HCT116 (cell line): Measurements from ENCODE around the gene DPF3. TPM values are rescaled to one million over a fixed set of nuclear protein-coding genes. Genes with fewer than 3 reads are reported as not detected.

Source experiments
- ATAC-seq: fragments of 200-7000 bp; cut with Tn5 transposase; 2 replicates; pipeline ENCODE4 v1.9.1; 2020; ENCODE audit warnings: mild to moderate bottlenecking, moderate library complexity
- BruUV-seq: library from RNA; stranded (reverse); fragments of 400-500 nt; replicated peaks from 2 replicates; lab custom pipeline; 2021; lab: Mats Ljungman, UMichigan
- CTCF ChIA-PET: fragments of 300-600 bp; sonication (Branson Sonifier 250); formaldehyde crosslinking; loops from one replicate; lab custom pipeline; 2021; ENCODE audit warnings: antibody characterized with exemption; lab: Charles Lee
- POLR2A ChIA-PET: fragments of 300-600, 350-600 bp; sonication (Branson Sonifier 250); formaldehyde crosslinking; loops from one replicate; lab custom pipeline; 2021; ENCODE audit warnings: antibody characterized with exemption; lab: Charles Lee
- RAD21 ChIA-PET, 2 experiments: fragments of 300-600 bp; sonication (Branson Sonifier 250); formaldehyde crosslinking; loops; one replicate each; lab custom pipeline; 2023; ENCODE audit warnings: low total read pairs in 2 of 2; ENCODE audit not compliant: uncharacterized antibody in 2 of 2, unreplicated experiment in 2 of 2, low non-redundant PET in 1 of 2; lab: Charles Lee
- DNase-seq: peaks from one replicate; pipeline ENCODE4 v3.0.0-alpha.2; 2010; ENCODE audit warnings: low read depth, low spot score
- H2AFZ ChIP-seq: fragments of 200-600 bp; shearing (Covaris generic), sonication (generic); 2 replicates; pipeline ENCODE4 v1.6.1; 2017; ENCODE audit warnings: low read depth, mixed run types, mixed read lengths, antibody characterized with exemption, low read length; ENCODE audit not compliant: poor library complexity, severe bottlenecking
- H3K27ac ChIP-seq: 2 replicates; pipeline ENCODE4 v1.5.1; 2012; ENCODE audit warnings: low read depth, low read length
- H3K27me3 ChIP-seq: fragments of 200-600 bp; sonication (generic); 2 replicates; pipeline ENCODE4 v1.6.1; 2016; ENCODE audit warnings: mixed run types, low read length, mixed read lengths; ENCODE audit not compliant: insufficient read depth
- H3K36me3 ChIP-seq, 2 experiments: fragments of 200-500 bp in 1 of 2; fragments of 200-600 bp in 1 of 2; sonication (Bioruptor generic) in 1 of 2; sonication (generic) in 1 of 2; 2 replicates each; pipeline versions ENCODE4 v1.5.1 to v1.6.1; 2014 to 2016; ENCODE audit warnings: low read length in 2 of 2, inconsistent platforms in 1 of 2, mixed read lengths in 1 of 2, mixed run types in 1 of 2; ENCODE audit not compliant: insufficient read depth in 2 of 2, control insufficient read depth in 1 of 2
- H3K4me1 ChIP-seq, 2 experiments: fragments of 200-600 bp in 1 of 2; sonication (generic) in 1 of 2; 2 replicates each; pipeline versions ENCODE4 v1.5.1 to v1.6.1; 2012 to 2017; ENCODE audit warnings: low read length in 2 of 2, inconsistent platforms in 1 of 2, mild to moderate bottlenecking in 1 of 2, mixed read lengths in 1 of 2, mixed run types in 1 of 2, moderate library complexity in 1 of 2; ENCODE audit not compliant: insufficient read depth in 2 of 2, control insufficient read depth in 1 of 2
- H3K4me2 ChIP-seq: fragments of 200-600 bp; sonication (generic); 2 replicates; pipeline ENCODE4 v1.6.1; 2017; ENCODE audit warnings: mixed run types, low read length, mixed read lengths
- H3K4me3 ChIP-seq, 2 experiments: fragments of 200-600 bp in 1 of 2; sonication (generic) in 1 of 2; replicated peaks in 1 of 2; 2 replicates each; pipeline ENCODE4 v1.5.1; 2011 to 2016; ENCODE audit warnings: low read length in 2 of 2, control low read depth in 1 of 2, low read depth in 1 of 2, mild to moderate bottlenecking in 1 of 2, mixed read lengths in 1 of 2, mixed run types in 1 of 2
- H3K79me2 ChIP-seq: fragments of 200-600 bp; sonication (generic); 2 replicates; pipeline ENCODE4 v1.6.1; 2017; ENCODE audit warnings: mild to moderate bottlenecking, mixed run types, low read length, moderate library complexity, mixed read lengths; ENCODE audit not compliant: insufficient read depth
- H3K9ac ChIP-seq: fragments of 200-600 bp; sonication (generic); 2 replicates; pipeline ENCODE4 v1.6.1; 2016; ENCODE audit warnings: low read length, mixed read lengths
- H3K9me2 ChIP-seq: fragments of 200-600 bp; sonication (generic), shearing (Covaris generic); 2 replicates; pipeline ENCODE4 v1.6.1; 2017; ENCODE audit warnings: mixed run types, mild to moderate bottlenecking, moderate library complexity; ENCODE audit not compliant: insufficient read depth
- H3K9me3 ChIP-seq, 2 experiments: fragments of 200-500 bp in 1 of 2; fragments of 200-600 bp in 1 of 2; sonication (Bioruptor generic) in 1 of 2; sonication (generic) in 1 of 2; 2 replicates each; pipeline ENCODE4 v1.6.1; 2014 to 2017; ENCODE audit warnings: low read length in 2 of 2, mixed read lengths in 2 of 2, inconsistent platforms in 1 of 2, low read depth in 1 of 2, mild to moderate bottlenecking in 1 of 2, mixed run types in 1 of 2, moderate library complexity in 1 of 2; ENCODE audit not compliant: control insufficient read depth in 1 of 2, insufficient read depth in 1 of 2
- H4K20me1 ChIP-seq: fragments of 200-600 bp; sonication (generic), shearing (Covaris generic); 2 replicates; pipeline ENCODE4 v1.6.1; 2017; ENCODE audit warnings: mixed run types, mild to moderate bottlenecking, moderate library complexity; ENCODE audit not compliant: insufficient read depth
- ATF3 ChIP-seq: IDR thresholded peaks from 2 replicates; pipeline ENCODE4 v1.6.1; 2012
- EGR1 ChIP-seq: IDR thresholded peaks from 2 replicates; pipeline ENCODE4 v1.6.1; 2012; ENCODE audit warnings: low read depth
- EZH2 ChIP-seq: fragments of 200-600 bp; sonication (generic); IDR thresholded peaks from 2 replicates; pipeline ENCODE4 v1.6.1; 2017; ENCODE audit warnings: antibody characterized with exemption, mixed run types
- EZH2phosphoT487 ChIP-seq: fragments of 200-600 bp; IDR thresholded peaks from 2 replicates; pipeline ENCODE4 v1.6.1; 2018; ENCODE audit warnings: antibody characterized with exemption, borderline replicate concordance
- JUND ChIP-seq: IDR thresholded peaks from 2 replicates; pipeline ENCODE4 v1.6.1; 2012
- POLR2A ChIP-seq: IDR thresholded peaks from 2 replicates; pipeline ENCODE4 v1.7.0; 2011; ENCODE audit warnings: borderline replicate concordance; ENCODE audit not compliant: insufficient read depth, insufficient read length; ENCODE audit errors: extremely low read depth
- POLR2AphosphoS5 ChIP-seq: IDR thresholded peaks from 2 replicates; pipeline ENCODE4 v1.6.1; 2011; ENCODE audit warnings: mild to moderate bottlenecking, low read depth, low read length, moderate library complexity
- SP1 ChIP-seq: IDR thresholded peaks from 2 replicates; pipeline ENCODE4 v1.6.1; 2012; ENCODE audit warnings: low read depth
- intact Hi-C: fragments of 100-400 bp; cut with micrococcal nuclease; formaldehyde crosslinking; loops from 2 replicates; pipeline ENCODE4 v1.10.0; 2022
- total RNA-seq: library from RNA; stranded (reverse); gene quantifications from one replicate; pipeline ENCODE4 v1.2.1, GENCODE V29; 2021; ENCODE audit not compliant: unreplicated experiment
- TF ChIP-seq, protein P1 (sequence below): IDR thresholded peaks from 2 replicates; pipeline ENCODE4 v1.6.1; 2012; ENCODE audit warnings: low read depth
- TF ChIP-seq, protein P2 (sequence below), 3 experiments: fragments of 200-600 bp in 1 of 3; sonication (generic) in 1 of 3; IDR thresholded peaks in 2 of 3; conservative IDR thresholded peaks in 1 of 3; 2 replicates each; pipeline ENCODE4 v1.5.1; 2012 to 2017; ENCODE audit warnings: low read depth in 2 of 3, low read length in 2 of 3, antibody characterized with exemption in 1 of 3, borderline replicate concordance in 1 of 3, control low read depth in 1 of 3, mild to moderate bottlenecking in 1 of 3, mixed read lengths in 1 of 3, mixed run types in 1 of 3, moderate library complexity in 1 of 3; ENCODE audit not compliant: insufficient read depth in 1 of 3

Gene DPF3
- total RNA-seq, 1 experiment from 2014 or later, result 0.27 TPM

GRCh38 chr14:72618424-72618823, 275.5 kb downstream of the DPF3 start:
- TF ChIP-seq SP1, result no peak
- TF ChIP-seq, protein P1, sequence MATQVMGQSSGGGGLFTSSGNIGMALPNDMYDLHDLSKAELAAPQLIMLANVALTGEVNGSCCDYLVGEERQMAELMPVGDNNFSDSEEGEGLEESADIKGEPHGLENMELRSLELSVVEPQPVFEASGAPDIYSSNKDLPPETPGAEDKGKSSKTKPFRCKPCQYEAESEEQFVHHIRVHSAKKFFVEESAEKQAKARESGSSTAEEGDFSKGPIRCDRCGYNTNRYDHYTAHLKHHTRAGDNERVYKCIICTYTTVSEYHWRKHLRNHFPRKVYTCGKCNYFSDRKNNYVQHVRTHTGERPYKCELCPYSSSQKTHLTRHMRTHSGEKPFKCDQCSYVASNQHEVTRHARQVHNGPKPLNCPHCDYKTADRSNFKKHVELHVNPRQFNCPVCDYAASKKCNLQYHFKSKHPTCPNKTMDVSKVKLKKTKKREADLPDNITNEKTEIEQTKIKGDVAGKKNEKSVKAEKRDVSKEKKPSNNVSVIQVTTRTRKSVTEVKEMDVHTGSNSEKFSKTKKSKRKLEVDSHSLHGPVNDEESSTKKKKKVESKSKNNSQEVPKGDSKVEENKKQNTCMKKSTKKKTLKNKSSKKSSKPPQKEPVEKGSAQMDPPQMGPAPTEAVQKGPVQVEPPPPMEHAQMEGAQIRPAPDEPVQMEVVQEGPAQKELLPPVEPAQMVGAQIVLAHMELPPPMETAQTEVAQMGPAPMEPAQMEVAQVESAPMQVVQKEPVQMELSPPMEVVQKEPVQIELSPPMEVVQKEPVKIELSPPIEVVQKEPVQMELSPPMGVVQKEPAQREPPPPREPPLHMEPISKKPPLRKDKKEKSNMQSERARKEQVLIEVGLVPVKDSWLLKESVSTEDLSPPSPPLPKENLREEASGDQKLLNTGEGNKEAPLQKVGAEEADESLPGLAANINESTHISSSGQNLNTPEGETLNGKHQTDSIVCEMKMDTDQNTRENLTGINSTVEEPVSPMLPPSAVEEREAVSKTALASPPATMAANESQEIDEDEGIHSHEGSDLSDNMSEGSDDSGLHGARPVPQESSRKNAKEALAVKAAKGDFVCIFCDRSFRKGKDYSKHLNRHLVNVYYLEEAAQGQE, result no peak
- TF ChIP-seq EZH2phosphoT487, result no peak
- no peak for TF ChIP-seq JUND
- no peak for TF ChIP-seq EGR1
- TF ChIP-seq ATF3, result no peak
- no peak for TF ChIP-seq EZH2
- TF ChIP-seq POLR2AphosphoS5, result no peak
- TF ChIP-seq, protein P2, sequence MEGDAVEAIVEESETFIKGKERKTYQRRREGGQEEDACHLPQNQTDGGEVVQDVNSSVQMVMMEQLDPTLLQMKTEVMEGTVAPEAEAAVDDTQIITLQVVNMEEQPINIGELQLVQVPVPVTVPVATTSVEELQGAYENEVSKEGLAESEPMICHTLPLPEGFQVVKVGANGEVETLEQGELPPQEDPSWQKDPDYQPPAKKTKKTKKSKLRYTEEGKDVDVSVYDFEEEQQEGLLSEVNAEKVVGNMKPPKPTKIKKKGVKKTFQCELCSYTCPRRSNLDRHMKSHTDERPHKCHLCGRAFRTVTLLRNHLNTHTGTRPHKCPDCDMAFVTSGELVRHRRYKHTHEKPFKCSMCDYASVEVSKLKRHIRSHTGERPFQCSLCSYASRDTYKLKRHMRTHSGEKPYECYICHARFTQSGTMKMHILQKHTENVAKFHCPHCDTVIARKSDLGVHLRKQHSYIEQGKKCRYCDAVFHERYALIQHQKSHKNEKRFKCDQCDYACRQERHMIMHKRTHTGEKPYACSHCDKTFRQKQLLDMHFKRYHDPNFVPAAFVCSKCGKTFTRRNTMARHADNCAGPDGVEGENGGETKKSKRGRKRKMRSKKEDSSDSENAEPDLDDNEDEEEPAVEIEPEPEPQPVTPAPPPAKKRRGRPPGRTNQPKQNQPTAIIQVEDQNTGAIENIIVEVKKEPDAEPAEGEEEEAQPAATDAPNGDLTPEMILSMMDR (IDR thresholded peaks at IDR 0.05 in 2 of 3, conservative IDR thresholded peaks at IDR 0.05 in 1 of 3; ENCODE audit: borderline replicate concordance in 1 of 3, insufficient read depth in 1 of 3, low read depth in 2 of 3, low read length in 2 of 3), result no peak
- TF ChIP-seq POLR2A, result no peak
- DNase-seq, result no peak
- no peak overlapping the region for H3K9ac ChIP-seq
- intact Hi-C loops, result no loop called here
- H4K20me1 ChIP-seq, result no peaks in the 10 kb centered on the region
- no peaks in the 10 kb centered on the region for H3K27me3 ChIP-seq
- no peak overlapping the region for H3K4me2 ChIP-seq
- POLR2A ChIA-PET, result no interaction called here
- H3K4me1 ChIP-seq, result peaks cover 0 to 9% of the 10 kb centered on the region in 2 experiments; a peak in 1 of 4 replicates
- H3K36me3 ChIP-seq, result no peaks in the 10 kb centered on the region
- no peaks in the 10 kb centered on the region for H3K79me2 ChIP-seq
- no peak overlapping the region for H3K27ac ChIP-seq
- H3K9me2 ChIP-seq, result no peaks in the 10 kb centered on the region
- no peak overlapping the region for H2AFZ ChIP-seq
- H3K9me3 ChIP-seq, result no peaks in the 10 kb centered on the region
- CTCF ChIA-PET, result no interaction called here
- ATAC-seq, result no peak
- no TSS peak for BruUV-seq
- RAD21 ChIA-PET, result no interaction called here
- no peak overlapping the region for H3K4me3 ChIP-seq
